Stimulated activated CD8-positive, alpha-beta memory T cell treated with anti-CD3 and anti-CD28 coated beads, Interleukin-4, amount 100 ng/mL, for 1 hour (primary cell): ENCODE measurements around the gene FAM217A.
"Not testable (repeated sequence)": the region's sequence is repeated elsewhere in the genome, so short reads cannot be mapped to it uniquely, and the experiment has no call there.

Experiments
- DNase-seq, 2 donors: peaks; one replicate each; pipeline ENCODE4 v3.0.0-alpha.2; 2020; ENCODE audit warnings: low read depth in 2 of 2, low spot score in 1 of 2

Gene FAM217A, protein sequence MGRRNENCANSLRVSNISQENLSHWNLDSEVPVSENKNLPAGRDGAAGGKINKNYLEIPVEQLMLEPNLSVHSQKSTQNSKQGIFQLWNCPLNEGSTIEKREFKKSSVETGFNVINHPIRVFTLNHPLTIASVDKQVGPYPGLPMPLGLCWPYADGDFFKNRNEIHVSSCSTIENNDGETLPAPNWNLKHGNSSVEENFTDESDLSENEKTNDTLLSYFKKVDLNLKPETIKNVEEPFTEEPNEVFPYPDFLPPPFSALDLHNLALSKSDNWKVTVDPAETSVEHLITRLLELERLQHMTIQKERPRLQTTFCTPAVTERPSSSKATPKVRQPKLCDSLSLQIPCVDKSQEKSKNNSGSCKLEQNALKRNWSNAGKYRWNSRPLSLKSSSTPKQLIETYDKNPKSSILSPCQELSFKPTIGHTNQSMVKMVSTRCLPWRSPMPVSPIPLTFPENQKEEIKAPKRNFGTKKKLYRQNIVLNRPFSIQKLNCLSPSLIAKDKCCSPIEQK

GRCh38 chr6:4078691-4079471, at the start of gene FAM217A:
FAM217A (minus strand) TSS chr6:4079137; CDS start chr6:4077414, 1,723 bp downstream.
- DNase-seq = no peak

GRCh38 chr6:4128072-4128471, 49.1 kb upstream of the FAM217A start:
- no peak for DNase-seq

- no peak for DNase-seq
Measured at GRCh38 chr6:4125933-4126864, 47.3 kb upstream of the FAM217A start.

DNA sequence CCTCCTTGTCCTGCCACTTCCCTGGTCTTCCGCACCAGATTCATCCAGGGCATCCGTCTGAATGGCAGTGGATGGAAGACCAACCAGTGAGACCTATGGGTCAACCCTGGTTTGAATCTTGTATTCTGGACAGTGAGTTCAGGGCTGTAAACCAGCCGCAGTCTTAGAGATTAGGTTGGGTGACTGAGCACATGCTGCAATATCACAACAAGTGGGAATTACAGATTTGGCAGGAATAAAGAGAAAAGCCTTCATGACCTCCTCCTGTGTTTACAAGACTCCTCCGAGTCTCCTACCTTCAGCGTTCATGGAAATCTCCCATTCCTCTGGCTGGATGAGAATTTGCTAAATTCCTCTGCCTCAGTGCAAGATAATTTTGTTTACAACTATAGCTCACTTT, 46.6 kb upstream of the FAM217A start:
- DNase-seq = no peak

DNA sequence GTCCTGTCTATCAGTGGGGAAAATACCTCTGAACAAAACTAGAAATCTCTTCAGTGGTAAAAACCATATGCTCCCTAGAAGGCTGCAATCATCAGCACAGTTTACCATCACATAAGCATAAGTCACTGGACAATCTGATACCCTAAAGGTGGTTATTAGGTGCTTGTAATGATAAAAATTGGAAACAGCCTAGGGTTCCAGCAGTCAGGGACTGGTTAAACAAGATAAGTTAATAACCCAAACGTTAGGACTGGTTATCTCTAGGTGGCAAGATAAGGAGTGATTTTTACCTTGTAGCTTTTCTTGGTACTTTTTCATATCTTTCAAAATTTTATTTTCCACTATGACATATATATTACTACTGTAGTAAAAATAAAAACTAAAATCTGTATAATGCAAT, 45.4 kb upstream of the FAM217A start:
- no peak for DNase-seq

DNA sequence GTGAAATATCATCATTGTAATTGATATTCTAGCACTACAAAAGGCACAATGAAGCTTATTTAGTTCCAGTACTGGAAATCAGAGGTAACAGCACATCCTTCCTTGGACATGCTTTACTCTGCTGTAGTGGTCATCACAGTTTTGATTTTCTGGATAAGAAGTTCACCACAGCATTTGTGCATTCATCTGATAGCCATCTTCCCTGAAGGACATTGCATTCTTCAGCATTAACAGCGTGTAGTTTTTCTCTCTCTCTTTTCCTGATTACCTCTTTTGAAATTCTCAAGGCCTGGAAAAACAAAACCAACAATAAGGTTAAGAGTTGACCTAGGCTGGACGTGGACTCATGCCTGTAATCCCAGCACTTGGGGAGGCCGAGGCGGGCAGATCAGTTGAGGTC, 36.8 kb upstream of the FAM217A start:
- DNase-seq = no peak

DNA sequence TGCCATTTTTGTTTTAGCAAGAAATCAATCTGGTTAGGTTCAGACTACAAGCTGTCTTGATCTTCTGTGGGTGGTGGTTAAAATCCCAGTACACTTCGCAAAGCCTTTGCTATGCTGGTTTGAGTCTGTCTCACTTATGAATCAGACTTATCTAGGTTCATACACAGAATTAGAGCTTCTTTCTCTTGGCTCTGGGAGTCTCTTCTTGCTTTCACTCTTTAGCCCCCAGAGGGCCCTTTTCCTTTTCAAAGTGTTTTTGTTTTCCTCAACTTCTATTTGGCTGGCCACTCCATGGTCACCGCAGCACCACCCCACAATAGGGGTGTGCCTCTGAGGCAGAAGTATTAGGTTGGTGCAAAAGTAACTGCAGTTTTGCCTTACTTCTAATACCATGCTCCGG, 35.2 kb upstream of the FAM217A start:
- no peak for DNase-seq

- no peak for DNase-seq
Measured at GRCh38 chr6:4113649-4114048, 34.7 kb upstream of the FAM217A start.

- DNase-seq = no peak
Measured at GRCh38 chr6:4112366-4112765, 33.4 kb upstream of the FAM217A start.

DNA sequence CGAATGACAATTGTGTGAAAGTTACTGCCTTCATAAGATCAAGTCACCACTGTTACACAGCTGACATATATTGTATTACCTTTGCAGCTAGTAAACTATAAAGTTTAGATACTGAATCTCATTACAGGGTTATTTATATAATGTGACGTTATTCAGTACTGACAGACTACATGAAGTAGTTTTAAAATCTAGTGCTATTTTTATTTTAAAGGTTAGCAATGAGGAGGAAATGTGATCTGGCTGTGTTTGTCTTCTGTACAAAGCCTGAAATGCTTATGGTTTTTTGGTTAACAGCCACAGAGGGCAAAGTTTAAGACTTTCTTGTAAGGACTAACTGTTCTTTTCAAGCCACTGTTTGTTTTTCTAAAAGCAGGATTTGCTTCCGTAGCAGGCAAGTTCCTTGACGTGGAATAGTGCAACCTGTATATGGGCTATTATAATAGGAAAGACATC, 30.5 kb upstream of the FAM217A start:
- not testable (repeated sequence) for DNase-seq

- no peak for DNase-seq
Measured at GRCh38 chr6:4108561-4109093, 29.7 kb upstream of the FAM217A start.

DNA sequence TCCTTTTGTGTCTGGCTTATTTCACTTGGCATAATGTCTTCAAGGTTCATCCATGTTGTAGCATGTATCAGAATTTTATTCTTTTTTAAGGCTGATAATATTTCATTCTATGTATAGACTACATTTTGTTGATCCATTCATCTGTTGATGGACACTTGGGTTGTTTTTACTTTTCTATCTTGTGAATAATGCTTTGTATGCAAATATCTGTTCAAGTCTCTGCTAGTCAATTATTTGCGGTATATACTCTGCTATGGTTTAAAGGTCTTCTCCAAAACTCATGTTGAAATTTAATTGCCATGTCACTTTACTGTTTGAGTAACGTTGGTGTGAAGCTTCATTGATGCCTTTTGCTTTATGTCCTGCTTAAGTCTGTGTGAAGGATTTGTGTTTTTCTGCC, 28.9 kb upstream of the FAM217A start:
- no peak for DNase-seq

- no peak for DNase-seq
Measured at GRCh38 chr6:4105980-4106536, 27.1 kb upstream of the FAM217A start.

GRCh38 chr6:4103929-4104328, 25.0 kb upstream of the FAM217A start:
- no peak for DNase-seq

GRCh38 chr6:4102687-4103244, 23.8 kb upstream of the FAM217A start:
- no peak for DNase-seq

- DNase-seq = no peak
Measured at GRCh38 chr6:4101298-4101697, 22.4 kb upstream of the FAM217A start.

GRCh38 chr6:4100655-4101054, 21.7 kb upstream of the FAM217A start:
- DNase-seq = no peak

GRCh38 chr6:4093288-4093687, 14.4 kb upstream of the FAM217A start:
- no peak for DNase-seq

DNA sequence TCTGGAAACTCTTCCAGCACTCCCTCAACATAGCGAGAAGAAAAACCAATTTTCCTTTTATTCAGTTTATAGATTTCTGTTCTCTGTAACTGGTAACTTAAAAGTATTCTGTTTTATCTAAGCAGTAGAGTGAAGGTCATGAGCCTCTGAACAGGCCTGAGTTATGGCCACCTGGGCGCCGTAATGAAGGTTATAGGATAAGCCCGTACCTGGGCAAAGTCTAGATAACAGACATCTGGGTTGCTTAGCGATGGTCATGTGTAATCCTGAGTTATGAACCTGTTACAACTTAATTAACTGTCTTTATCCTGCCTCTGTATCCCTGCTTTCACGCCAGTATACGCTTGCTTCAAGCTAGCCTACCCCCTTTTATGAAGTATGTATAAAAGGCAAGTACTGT, 13.0 kb upstream of the FAM217A start:
- DNase-seq = no peak

DNA sequence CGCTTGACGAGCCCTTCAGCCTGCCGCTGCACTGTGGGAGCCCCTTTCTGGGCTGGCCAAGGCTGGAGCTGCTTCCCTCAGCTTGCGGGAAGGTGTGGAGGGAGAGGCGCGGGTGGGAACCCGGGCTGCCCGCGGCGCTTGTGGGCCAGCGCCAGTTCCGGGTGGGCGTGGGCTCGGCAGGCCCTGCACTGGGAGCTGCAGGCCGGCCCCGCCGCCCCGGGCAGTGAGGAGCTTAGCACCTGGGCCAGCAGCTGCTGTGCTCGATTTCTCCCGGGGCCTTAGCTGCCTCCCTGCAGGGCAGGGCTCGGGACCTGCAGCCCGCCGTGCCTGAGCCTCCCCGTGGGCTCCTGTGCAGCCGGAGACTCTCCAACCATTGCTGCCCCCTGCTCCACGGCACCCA, 11.1 kb upstream of the FAM217A start:
- DNase-seq = not testable (repeated sequence)
